A549 (cell line): ENCODE data around the gene CACFD1.

Source experiments
- CTCF ChIP-seq: fragments of >200 bp; sonication (Bioruptor Twin); formaldehyde crosslinking; IDR thresholded peaks from 3 replicates; pipeline ENCODE4 v1.5.1; 2016
- MYC ChIP-seq: IDR thresholded peaks from 2 replicates; pipeline ENCODE4 v1.6.1; 2012; ENCODE audit warnings: mild to moderate bottlenecking, inconsistent platforms, low read length, improper control_type of control experiment, borderline replicate concordance

GRCh38 chr9:133518200-133518599 lies 58.4 kb downstream of the CACFD1 start:
- TF ChIP-seq MYC (no peak), CTCF (no peak)
